Panc1 (cell line): ENCODE measurements around the gene MRPL11. TPM values are rescaled to one million over a fixed set of nuclear protein-coding genes. Genes with fewer than 3 reads are reported as not detected.

Experiments used
- ATAC-seq: fragments of 200-7000 bp; cut with Tn5 transposase; 2 replicates; pipeline ENCODE4 v1.9.1; 2020; ENCODE audit warnings: mild to moderate bottlenecking, moderate library complexity
- BruUV-seq: library from RNA; stranded (reverse); fragments of 400-500 nt; replicated peaks from 2 replicates; lab custom pipeline; 2021; lab: Mats Ljungman, UMichigan
- CTCF ChIA-PET: fragments of 300-600 bp; sonication (Branson Sonifier 250); formaldehyde crosslinking; loops from one replicate; lab custom pipeline; 2022; ENCODE audit warnings: antibody characterized with exemption; lab: Charles Lee
- POLR2A ChIA-PET: fragments of 300-600 bp; sonication (Branson Sonifier 250); formaldehyde crosslinking; loops from one replicate; lab custom pipeline; 2022; ENCODE audit warnings: antibody characterized with exemption; lab: Charles Lee
- DNase-seq: peaks from one replicate; pipeline ENCODE4 v3.0.0-alpha.2; 2010; ENCODE audit warnings: low read depth, low spot score
- H3K27ac ChIP-seq: 2 replicates; pipeline ENCODE4 v1.5.1; 2011; ENCODE audit warnings: mild to moderate bottlenecking, low read length, inconsistent platforms
- H3K27me3 ChIP-seq: fragments of 200-500 bp; sonication (Bioruptor generic); 2 replicates; pipeline ENCODE4 v1.6.0; 2014; ENCODE audit warnings: low read length, inconsistent platforms; ENCODE audit not compliant: control insufficient read depth, insufficient read depth
- H3K36me3 ChIP-seq: fragments of 200-500 bp; sonication (Bioruptor generic); 2 replicates; pipeline ENCODE4 v1.5.1; 2014; ENCODE audit warnings: inconsistent platforms, mild to moderate bottlenecking, low read length, moderate library complexity; ENCODE audit not compliant: control insufficient read depth, insufficient read depth
- H3K4me1 ChIP-seq: 2 replicates; pipeline ENCODE4 v1.5.1; 2011; ENCODE audit warnings: inconsistent platforms, mild to moderate bottlenecking, low read length, moderate library complexity; ENCODE audit not compliant: control insufficient read depth, insufficient read depth
- H3K4me3 ChIP-seq, 2 experiments: 2 replicates each; pipeline ENCODE4 v1.5.1; 2011 to 2012; ENCODE audit warnings: low read depth in 2 of 2, low read length in 2 of 2, mild to moderate bottlenecking in 2 of 2, inconsistent platforms in 1 of 2, moderate library complexity in 1 of 2
- H3K9me3 ChIP-seq: fragments of 200-500 bp; sonication (Bioruptor generic); 2 replicates; pipeline ENCODE4 v1.5.1; 2014; ENCODE audit warnings: low read depth, mild to moderate bottlenecking, inconsistent platforms, low read length, moderate library complexity; ENCODE audit not compliant: control insufficient read depth, insufficient read depth
- CTCF ChIP-seq: fragments of 450-650 bp; IDR thresholded peaks from 2 replicates; pipeline ENCODE4 v1.5.1; 2017; ENCODE audit warnings: mild to moderate bottlenecking
- POLR2AphosphoS5 ChIP-seq: IDR thresholded peaks from 2 replicates; pipeline ENCODE4 v1.6.1; 2012; ENCODE audit warnings: mild to moderate bottlenecking, low read depth, low read length, moderate library complexity
- REST ChIP-seq, 2 experiments: IDR thresholded peaks; 2 replicates each; pipeline ENCODE4 v1.6.1; 2011 to 2012; ENCODE audit warnings: low read depth in 2 of 2, control low read depth in 1 of 2, low read length in 1 of 2, mild to moderate bottlenecking in 1 of 2, moderate library complexity in 1 of 2; ENCODE audit not compliant: insufficient read depth in 1 of 2
- SIN3A ChIP-seq: IDR thresholded peaks from 2 replicates; pipeline ENCODE4 v1.6.1; 2012; ENCODE audit warnings: low read depth, mild to moderate bottlenecking, low read length, moderate library complexity, borderline replicate concordance; ENCODE audit not compliant: insufficient read depth
- TCF7L2 ChIP-seq: IDR thresholded peaks from 2 replicates; pipeline ENCODE4 v1.6.1; 2011; ENCODE audit warnings: mild to moderate bottlenecking, low read depth, low read length, inconsistent platforms
- in situ Hi-C: cut with HindIII; loops from 2 replicates; pipeline ENCODE4 v1.10.0; 2016; ENCODE audit warnings: low sequenced_read_pairs, low pct_unique_long_range_greater_than_20kb
- intact Hi-C: fragments of 100-400 bp; cut with micrococcal nuclease; formaldehyde crosslinking; loops from one replicate; pipeline ENCODE4 v1.10.0; 2022; ENCODE audit not compliant: unreplicated experiment
- total RNA-seq: library from RNA; stranded (reverse); gene quantifications from one replicate; pipeline ENCODE4 v1.2.1, GENCODE V29; 2021; ENCODE audit not compliant: unreplicated experiment

MRPL11 gene
- total RNA-seq, 1 experiment from 2014 or later: 158 TPM

GRCh38 chr11:66480117-66480938, 41.7 kb upstream of the MRPL11 start, which contains the start of gene DPP3:
TSS of gene DPP3 (plus strand) at chr11:66480434. CDS start at chr11:66482201, 1,767 bp downstream.
- intact Hi-C loops: no loop called here
- DNase-seq: peak; percentile 90
- peaks cover 4% of the 10 kb centered on the region for H3K4me1 ChIP-seq
- TF ChIP-seq CTCF (no peak), TCF7L2 (peak; percentile 69), SIN3A (no peak; the same call in none of the 2 replicates), POLR2AphosphoS5 (peak; percentile 95), REST (IDR thresholded peaks at IDR 0.05; ENCODE audit: insufficient read depth in 1 of 2, low read depth in 2 of 2, low read length in 1 of 2) (peak in 1 of 2 experiments; percentile 47; a peak in 2 of 4 replicates)
- peak within 1 kb of the TSS; percentile 77 to 90 for H3K4me3 ChIP-seq
- peak within 1 kb of the TSS; percentile 95 for H3K27ac ChIP-seq
- no peaks in the 10 kb centered on the region for H3K9me3 ChIP-seq
- in situ Hi-C loops: no loop called here
- ChIA-PET POLR2A (interaction anchor here (0.5 to 1.0 kb wide), 5 partner anchors 10 to 330 kb away, joined by 3 to 12 read pairs (median 7); no protein-coding TSS in a partner anchor), CTCF (interaction anchor here (0.6 to 0.8 kb wide), 3 partner anchors 48 to 168 kb away, joined by 3 to 5 read pairs (median 4); no protein-coding TSS in a partner anchor)
- BruUV-seq: no TSS peak
- H3K27me3 ChIP-seq: no peaks in the 10 kb centered on the region
- peaks cover 5% of the 10 kb centered on the region; the same call in 1 of the 2 replicates for H3K36me3 ChIP-seq
- peak; percentile 95 for ATAC-seq

- ChIA-PET CTCF (interaction anchor here (0.6 to 1.8 kb wide), 5 partner anchors 12 to 167 kb away, joined by 3 to 10 read pairs (median 3); partner anchors contain the start of gene PELI3), POLR2A (interaction anchor here (0.5 to 1.0 kb wide), 3 partner anchors 10 to 151 kb away, joined by 3 to 11 read pairs (median 7); no protein-coding TSS in a partner anchor)
- in situ Hi-C loops (no loop called here), intact Hi-C loops (loop anchor here (2.0 kb wide), 1 partner anchor 71 kb away; no protein-coding TSS in a partner anchor)
- H3K27ac ChIP-seq: peak overlapping the region; percentile 95
- BruUV-seq: TSS peak; percentile 92
- DNase-seq: peak; percentile 30
- H3K9me3 ChIP-seq: no peaks in the 10 kb centered on the region
- H3K4me1 ChIP-seq: peaks cover 4% of the 10 kb centered on the region
- no peaks in the 10 kb centered on the region for H3K27me3 ChIP-seq
- peaks cover 5% of the 10 kb centered on the region; the same call in 1 of the 2 replicates for H3K36me3 ChIP-seq
- peak overlapping the region; percentile 77 to 90 for H3K4me3 ChIP-seq
- no peak for TF ChIP-seq TCF7L2
- TF ChIP-seq CTCF: no peak
- no peak for TF ChIP-seq REST (IDR thresholded peaks at IDR 0.05; ENCODE audit: insufficient read depth in 1 of 2, low read depth in 2 of 2, low read length in 1 of 2)
- no peak; the same call in 1 of the 2 replicates for TF ChIP-seq POLR2AphosphoS5
- no peak for TF ChIP-seq SIN3A
- ATAC-seq: peak; percentile 65
Measured at GRCh38 chr11:66479394-66480116, 40.9 kb upstream of the MRPL11 start.
